ENCODE measurements around the gene PTPN7. TPM values are rescaled to one million over a fixed set of nuclear protein-coding genes. Genes with fewer than 3 reads are reported as not detected.

PTPN7 gene
- total and polyA plus RNA-seq, 10 of the 15 experiments (the other 5 are each of a cell fraction or from before 2014, with no cell fraction given): 7.9 to 117 (median 102) TPM

DNA sequence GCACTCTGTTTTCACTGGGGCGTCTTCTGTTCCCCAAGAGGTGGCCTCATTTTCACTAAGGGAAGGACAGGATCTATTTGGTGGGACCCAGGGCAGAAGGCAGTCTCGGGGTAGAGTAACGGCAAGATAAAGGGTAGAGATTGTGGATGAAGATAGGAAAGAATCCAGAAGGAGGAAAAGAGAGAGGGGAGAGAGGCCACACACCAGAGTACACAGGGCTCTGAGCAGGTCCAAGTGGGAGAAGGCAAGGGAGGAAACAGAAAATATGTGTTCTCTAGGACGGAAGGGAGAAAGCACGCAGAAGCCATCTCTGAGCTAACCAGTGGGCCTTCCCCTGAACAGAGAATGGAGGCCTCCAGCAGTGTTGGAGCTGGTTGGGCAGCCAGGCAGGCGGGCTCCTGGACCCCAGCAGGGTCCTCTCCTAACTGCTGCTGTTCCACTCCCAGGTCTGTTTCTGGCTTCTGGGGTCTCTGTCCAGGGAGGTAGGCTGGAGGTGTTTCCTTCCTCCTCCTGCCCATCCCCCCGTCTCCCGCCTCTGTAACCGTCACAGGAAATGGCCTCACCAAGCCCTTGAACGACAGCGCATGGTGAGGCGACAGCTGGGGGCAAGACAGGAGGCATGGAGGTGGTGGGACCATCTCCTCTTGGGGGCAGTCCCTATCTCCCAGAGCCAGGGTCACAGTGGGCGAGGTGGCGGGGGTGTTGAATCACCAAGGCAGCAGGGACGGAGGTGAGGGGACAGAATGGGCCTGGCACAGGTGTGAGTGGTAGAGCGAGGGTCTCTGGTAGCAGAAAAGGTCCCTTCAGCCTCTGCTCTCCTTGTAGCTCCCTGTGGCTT lies 649 bp downstream of the PTPN7 start (continued):
- TF ChIP-seq, protein P1, sequence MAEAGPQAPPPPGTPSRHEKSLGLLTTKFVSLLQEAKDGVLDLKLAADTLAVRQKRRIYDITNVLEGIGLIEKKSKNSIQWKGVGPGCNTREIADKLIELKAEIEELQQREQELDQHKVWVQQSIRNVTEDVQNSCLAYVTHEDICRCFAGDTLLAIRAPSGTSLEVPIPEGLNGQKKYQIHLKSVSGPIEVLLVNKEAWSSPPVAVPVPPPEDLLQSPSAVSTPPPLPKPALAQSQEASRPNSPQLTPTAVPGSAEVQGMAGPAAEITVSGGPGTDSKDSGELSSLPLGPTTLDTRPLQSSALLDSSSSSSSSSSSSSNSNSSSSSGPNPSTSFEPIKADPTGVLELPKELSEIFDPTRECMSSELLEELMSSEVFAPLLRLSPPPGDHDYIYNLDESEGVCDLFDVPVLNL (IDR thresholded peaks at IDR 0.05; ENCODE audit: low read depth, low read length): no peak
- no peak for TF ChIP-seq KDM1A (IDR thresholded peaks at IDR 0.05; ENCODE audit: borderline replicate concordance)
- peak; percentile 60; the same call in 1 of the 2 replicates for TF ChIP-seq TAF1 (IDR thresholded peaks at IDR 0.05; ENCODE audit: borderline replicate concordance, low read depth, low read length)
- no peak for TF ChIP-seq KAT2A (conservative IDR thresholded peaks at IDR 0.05; ENCODE audit: control insufficient read depth, low read depth, low read length)
- peak; percentile 88 for TF ChIP-seq POLR2A (IDR thresholded peaks at IDR 0.05; ENCODE audit: low read depth, low read length)
- TF ChIP-seq FOS (IDR thresholded peaks at IDR 0.05; ENCODE audit: borderline replicate concordance, extremely low read depth, insufficient read length): no peak
- 0 out of 2 replicates have a peak, but pooled peaks have one; percentile 9 for TF ChIP-seq NR2F1 (conservative IDR thresholded peaks at IDR 0.05)
- TF ChIP-seq POU2F2 (IDR thresholded peaks at IDR 0.05; ENCODE audit: borderline replicate concordance, low read depth, low read length): peak; percentile 74; the same call in 2 of the 3 replicates
- peak; percentile 14; the same call in 1 of the 2 replicates for TF ChIP-seq SMARCA5 (IDR thresholded peaks at IDR 0.05)
- TF ChIP-seq, protein P2, sequence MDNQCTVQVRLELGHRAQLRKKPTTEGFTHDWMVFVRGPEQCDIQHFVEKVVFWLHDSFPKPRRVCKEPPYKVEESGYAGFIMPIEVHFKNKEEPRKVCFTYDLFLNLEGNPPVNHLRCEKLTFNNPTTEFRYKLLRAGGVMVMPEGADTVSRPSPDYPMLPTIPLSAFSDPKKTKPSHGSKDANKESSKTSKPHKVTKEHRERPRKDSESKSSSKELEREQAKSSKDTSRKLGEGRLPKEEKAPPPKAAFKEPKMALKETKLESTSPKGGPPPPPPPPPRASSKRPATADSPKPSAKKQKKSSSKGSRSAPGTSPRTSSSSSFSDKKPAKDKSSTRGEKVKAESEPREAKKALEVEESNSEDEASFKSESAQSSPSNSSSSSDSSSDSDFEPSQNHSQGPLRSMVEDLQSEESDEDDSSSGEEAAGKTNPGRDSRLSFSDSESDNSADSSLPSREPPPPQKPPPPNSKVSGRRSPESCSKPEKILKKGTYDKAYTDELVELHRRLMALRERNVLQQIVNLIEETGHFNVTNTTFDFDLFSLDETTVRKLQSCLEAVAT (IDR thresholded peaks at IDR 0.05): peak; percentile 49; the same call in 1 of the 2 replicates
- TF ChIP-seq, protein P3, sequence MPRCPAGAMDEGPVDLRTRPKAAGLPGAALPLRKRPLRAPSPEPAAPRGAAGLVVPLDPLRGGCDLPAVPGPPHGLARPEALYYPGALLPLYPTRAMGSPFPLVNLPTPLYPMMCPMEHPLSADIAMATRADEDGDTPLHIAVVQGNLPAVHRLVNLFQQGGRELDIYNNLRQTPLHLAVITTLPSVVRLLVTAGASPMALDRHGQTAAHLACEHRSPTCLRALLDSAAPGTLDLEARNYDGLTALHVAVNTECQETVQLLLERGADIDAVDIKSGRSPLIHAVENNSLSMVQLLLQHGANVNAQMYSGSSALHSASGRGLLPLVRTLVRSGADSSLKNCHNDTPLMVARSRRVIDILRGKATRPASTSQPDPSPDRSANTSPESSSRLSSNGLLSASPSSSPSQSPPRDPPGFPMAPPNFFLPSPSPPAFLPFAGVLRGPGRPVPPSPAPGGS (IDR thresholded peaks at IDR 0.05; ENCODE audit: borderline replicate concordance, insufficient read depth, low read depth, low read length, poor library complexity, severe bottlenecking): peak; percentile 24
- no peak for TF ChIP-seq PML (IDR thresholded peaks at IDR 0.05; ENCODE audit: low read length)
- TF ChIP-seq CREM (IDR thresholded peaks at IDR 0.05; ENCODE audit: low read depth): peak; percentile 84
- TF ChIP-seq, protein P4, sequence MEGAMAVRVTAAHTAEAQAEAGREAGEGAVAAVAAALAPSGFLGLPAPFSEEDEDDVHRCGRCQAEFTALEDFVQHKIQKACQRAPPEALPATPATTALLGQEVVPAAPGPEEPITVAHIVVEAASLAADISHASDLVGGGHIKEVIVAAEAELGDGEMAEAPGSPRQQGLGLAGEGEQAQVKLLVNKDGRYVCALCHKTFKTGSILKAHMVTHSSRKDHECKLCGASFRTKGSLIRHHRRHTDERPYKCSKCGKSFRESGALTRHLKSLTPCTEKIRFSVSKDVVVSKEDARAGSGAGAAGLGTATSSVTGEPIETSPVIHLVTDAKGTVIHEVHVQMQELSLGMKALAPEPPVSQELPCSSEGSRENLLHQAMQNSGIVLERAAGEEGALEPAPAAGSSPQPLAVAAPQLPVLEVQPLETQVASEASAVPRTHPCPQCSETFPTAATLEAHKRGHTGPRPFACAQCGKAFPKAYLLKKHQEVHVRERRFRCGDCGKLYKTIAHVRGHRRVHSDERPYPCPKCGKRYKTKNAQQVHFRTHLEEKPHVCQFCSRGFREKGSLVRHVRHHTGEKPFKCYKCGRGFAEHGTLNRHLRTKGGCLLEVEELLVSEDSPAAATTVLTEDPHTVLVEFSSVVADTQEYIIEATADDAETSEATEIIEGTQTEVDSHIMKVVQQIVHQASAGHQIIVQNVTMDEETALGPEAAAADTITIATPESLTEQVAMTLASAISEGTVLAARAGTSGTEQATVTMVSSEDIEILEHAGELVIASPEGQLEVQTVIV (IDR thresholded peaks at IDR 0.05; ENCODE audit: borderline replicate concordance, partially characterized antibody): no peak
- TF ChIP-seq SPI1 (IDR thresholded peaks at IDR 0.05; ENCODE audit: borderline replicate concordance, insufficient read depth, low read depth, low read length): no peak
- TF ChIP-seq, protein P5, sequence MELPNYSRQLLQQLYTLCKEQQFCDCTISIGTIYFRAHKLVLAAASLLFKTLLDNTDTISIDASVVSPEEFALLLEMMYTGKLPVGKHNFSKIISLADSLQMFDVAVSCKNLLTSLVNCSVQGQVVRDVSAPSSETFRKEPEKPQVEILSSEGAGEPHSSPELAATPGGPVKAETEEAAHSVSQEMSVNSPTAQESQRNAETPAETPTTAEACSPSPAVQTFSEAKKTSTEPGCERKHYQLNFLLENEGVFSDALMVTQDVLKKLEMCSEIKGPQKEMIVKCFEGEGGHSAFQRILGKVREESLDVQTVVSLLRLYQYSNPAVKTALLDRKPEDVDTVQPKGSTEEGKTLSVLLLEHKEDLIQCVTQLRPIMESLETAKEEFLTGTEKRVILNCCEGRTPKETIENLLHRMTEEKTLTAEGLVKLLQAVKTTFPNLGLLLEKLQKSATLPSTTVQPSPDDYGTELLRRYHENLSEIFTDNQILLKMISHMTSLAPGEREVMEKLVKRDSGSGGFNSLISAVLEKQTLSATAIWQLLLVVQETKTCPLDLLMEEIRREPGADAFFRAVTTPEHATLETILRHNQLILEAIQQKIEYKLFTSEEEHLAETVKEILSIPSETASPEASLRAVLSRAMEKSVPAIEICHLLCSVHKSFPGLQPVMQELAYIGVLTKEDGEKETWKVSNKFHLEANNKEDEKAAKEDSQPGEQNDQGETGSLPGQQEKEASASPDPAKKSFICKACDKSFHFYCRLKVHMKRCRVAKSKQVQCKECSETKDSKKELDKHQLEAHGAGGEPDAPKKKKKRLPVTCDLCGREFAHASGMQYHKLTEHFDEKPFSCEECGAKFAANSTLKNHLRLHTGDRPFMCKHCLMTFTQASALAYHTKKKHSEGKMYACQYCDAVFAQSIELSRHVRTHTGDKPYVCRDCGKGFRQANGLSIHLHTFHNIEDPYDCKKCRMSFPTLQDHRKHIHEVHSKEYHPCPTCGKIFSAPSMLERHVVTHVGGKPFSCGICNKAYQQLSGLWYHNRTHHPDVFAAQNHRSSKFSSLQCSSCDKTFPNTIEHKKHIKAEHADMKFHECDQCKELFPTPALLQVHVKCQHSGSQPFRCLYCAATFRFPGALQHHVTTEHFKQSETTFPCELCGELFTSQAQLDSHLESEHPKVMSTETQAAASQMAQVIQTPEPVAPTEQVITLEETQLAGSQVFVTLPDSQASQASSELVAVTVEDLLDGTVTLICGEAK (IDR thresholded peaks at IDR 0.05; ENCODE audit: borderline replicate concordance): peak; percentile 42; the same call in 1 of the 2 replicates
- TF ChIP-seq SMAD1 (IDR thresholded peaks at IDR 0.05; ENCODE audit: low read depth, partially characterized antibody): peak; percentile 20
- TF ChIP-seq POLR2AphosphoS5 (IDR thresholded peaks at IDR 0.05; ENCODE audit: low read length): peak; percentile 76
